ENCODE data around the gene ST6GALNAC6. TPM values are rescaled to one million over a fixed set of nuclear protein-coding genes. Genes with fewer than 3 reads are reported as not detected.

ST6GALNAC6 gene
- total RNA-seq, 1 donor from 2014 or later, result 94.7 TPM

DNA sequence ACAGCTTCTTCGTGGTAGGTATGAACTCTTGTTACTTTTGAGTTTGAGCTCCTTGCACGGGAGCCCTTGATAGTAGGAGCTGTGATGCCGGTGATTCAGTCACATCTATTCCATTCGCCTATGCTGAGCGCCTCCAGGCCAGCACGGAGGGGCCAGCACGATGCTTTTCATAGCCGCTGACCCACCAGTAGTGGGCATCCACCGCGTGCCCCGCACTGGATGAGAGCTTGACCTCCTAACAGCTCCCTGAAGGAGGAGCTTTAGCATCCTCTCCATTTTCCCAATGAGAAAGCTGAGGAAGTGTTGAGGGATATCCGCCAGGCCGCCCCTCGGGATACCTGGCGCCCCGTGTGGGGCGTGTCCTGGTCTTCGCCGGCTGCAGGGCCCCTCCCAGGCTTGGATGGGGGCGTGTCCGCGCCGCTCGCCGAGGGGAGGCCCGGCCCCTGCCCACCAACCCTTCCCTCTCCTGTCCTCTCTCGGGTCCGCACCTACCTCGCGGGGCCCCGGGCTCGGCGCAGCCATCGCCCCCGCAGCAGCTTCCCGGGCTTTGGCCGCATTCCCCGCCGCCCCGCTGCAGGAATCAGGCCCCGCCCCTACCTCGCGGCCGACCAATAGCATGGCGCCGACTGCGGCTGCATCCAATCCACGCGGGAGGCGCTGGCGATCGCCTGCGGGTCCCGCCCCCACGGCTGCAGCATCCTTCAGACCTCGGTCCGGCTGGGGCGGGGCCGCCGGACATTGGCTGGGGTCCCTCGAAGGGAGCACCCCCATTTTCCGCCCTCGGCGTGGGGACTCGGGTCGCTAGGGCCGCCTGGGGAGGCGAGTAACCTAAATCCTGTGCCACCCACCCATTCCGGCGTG, 31.1 kb upstream of the ST6GALNAC6 start, which contains the start of gene PIP5KL1:
PIP5KL1 (minus strand) TSS at position 547 of the 861 bp plus-strand sequence; CDS start at position 522, 25 bp downstream.
- H3K27ac ChIP-seq, result peak within 1 kb of the TSS; percentile 78
- no peaks in the 10 kb centered on the region for H3K9me3 ChIP-seq
- H3K27me3 ChIP-seq, result peaks cover 11% of the 10 kb centered on the region
- peak; percentile 82 for ATAC-seq
- TF ChIP-seq, protein P1, sequence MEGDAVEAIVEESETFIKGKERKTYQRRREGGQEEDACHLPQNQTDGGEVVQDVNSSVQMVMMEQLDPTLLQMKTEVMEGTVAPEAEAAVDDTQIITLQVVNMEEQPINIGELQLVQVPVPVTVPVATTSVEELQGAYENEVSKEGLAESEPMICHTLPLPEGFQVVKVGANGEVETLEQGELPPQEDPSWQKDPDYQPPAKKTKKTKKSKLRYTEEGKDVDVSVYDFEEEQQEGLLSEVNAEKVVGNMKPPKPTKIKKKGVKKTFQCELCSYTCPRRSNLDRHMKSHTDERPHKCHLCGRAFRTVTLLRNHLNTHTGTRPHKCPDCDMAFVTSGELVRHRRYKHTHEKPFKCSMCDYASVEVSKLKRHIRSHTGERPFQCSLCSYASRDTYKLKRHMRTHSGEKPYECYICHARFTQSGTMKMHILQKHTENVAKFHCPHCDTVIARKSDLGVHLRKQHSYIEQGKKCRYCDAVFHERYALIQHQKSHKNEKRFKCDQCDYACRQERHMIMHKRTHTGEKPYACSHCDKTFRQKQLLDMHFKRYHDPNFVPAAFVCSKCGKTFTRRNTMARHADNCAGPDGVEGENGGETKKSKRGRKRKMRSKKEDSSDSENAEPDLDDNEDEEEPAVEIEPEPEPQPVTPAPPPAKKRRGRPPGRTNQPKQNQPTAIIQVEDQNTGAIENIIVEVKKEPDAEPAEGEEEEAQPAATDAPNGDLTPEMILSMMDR (IDR thresholded peaks at IDR 0.05), result no peak
- intact Hi-C loops (cut with DNase I), result no loop called here
- peaks cover 5% of the 10 kb centered on the region for H3K36me3 ChIP-seq
- peaks cover 28% of the 10 kb centered on the region for H3K4me1 ChIP-seq
- peak; percentile 93 for DNase-seq
- peak within 1 kb of the TSS; percentile 55 for H3K4me3 ChIP-seq

- H3K36me3 ChIP-seq, result no peaks in the 10 kb centered on the region
- ATAC-seq, result no peak
- H3K9me3 ChIP-seq, result no peaks in the 10 kb centered on the region
- peaks cover 26% of the 10 kb centered on the region for H3K4me1 ChIP-seq
- intact Hi-C loops (cut with DNase I), result loop anchor here (10.0 kb wide), 1 partner anchor 195 kb away; the partner anchor contains the start of gene TOR2A
- H3K27ac ChIP-seq, result no peak overlapping the region
- H3K4me3 ChIP-seq, result no peak overlapping the region
- no peak for DNase-seq
- TF ChIP-seq, protein P1 (IDR thresholded peaks at IDR 0.05), result no peak
- H3K27me3 ChIP-seq, result peaks cover 11% of the 10 kb centered on the region
Measured at GRCh38 chr9:127929625-127929979, 30.2 kb upstream of the ST6GALNAC6 start.

DNA sequence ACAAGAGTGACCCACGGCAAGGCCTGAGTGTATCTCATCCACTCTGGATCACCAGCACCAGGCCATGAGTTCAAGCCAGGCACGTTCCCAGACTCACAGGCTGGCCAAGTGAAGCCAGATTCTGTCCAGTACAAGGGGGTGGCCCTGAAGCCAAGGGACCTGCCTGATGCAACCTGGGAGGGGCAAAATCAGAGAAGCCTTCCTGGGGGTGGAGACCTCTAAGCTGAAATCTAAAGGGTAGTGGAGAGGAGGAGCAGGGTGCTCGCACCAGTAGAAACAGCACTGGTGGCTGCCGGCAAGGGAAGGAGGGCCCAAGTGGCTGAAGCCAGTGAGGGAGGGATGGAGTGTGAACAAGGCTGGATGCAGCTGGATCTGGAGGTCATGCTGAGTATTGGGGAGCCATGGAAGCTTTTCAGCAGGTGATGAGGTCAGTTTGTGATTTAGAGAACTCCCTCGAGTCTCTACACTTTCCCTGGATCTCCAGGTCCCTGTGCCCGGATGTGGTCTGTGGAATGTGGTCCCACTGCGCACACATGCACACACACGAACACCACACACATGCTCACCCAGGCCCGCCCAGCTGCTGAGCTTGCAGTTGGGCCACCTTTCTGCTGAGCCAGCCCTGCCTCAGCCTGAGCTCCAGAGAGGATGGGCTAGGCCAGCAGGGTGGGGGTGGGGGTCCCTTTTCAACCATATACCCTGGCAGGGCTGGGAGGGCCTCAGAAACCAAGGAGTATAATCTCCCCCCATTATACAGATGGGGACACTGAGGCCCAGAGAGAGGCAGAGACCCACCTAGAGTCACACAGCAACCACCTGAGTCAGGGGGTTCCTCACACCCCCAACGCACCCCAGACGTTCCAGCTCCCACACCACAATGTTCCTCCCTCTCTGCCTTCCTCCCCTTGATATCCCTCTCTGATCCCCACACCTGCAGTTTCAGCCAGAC, 29.5 kb upstream of the ST6GALNAC6 start:
- H3K9me3 ChIP-seq, result no peaks in the 10 kb centered on the region
- H3K36me3 ChIP-seq, result no peaks in the 10 kb centered on the region
- no peak overlapping the region for H3K4me3 ChIP-seq
- H3K27ac ChIP-seq, result no peak overlapping the region
- H3K27me3 ChIP-seq, result peaks cover 11% of the 10 kb centered on the region
- DNase-seq, result no peak
- intact Hi-C loops (cut with DNase I), result loop anchor here (10.0 kb wide), 1 partner anchor 194 kb away; the partner anchor contains the start of gene TOR2A
- ATAC-seq, result no peak
- peaks cover 26% of the 10 kb centered on the region for H3K4me1 ChIP-seq
- TF ChIP-seq, protein P1 (IDR thresholded peaks at IDR 0.05), result no peak

- Histone ChIP-seq H3K36me3 (no peaks in the 10 kb centered on the region), H3K4me1 (peaks cover 26% of the 10 kb centered on the region), H3K9me3 (no peaks in the 10 kb centered on the region), H3K27me3 (peaks cover 11% of the 10 kb centered on the region), H3K27ac (no peak overlapping the region), H3K4me3 (peak overlapping the region; percentile 43)
- TF ChIP-seq, protein P1 (IDR thresholded peaks at IDR 0.05), result no peak
- intact Hi-C loops (cut with DNase I), result loop anchor here (10.0 kb wide), 1 partner anchor 193 kb away; the partner anchor contains the start of gene TOR2A
- peak; percentile 82 for DNase-seq
- ATAC-seq, result peak; percentile 45
Measured at GRCh38 chr9:127927988-127928675, 28.7 kb upstream of the ST6GALNAC6 start.
